Fibroblast of the aortic adventitia (primary cell): ENCODE results near the gene ATXN1. TPM values are rescaled to one million over a fixed set of nuclear protein-coding genes. Genes with fewer than 3 reads are reported as not detected.
A peak's percentile ranks its signal among the peaks of the same experiment; 100 is the strongest.

ENCODE experiments used
- DNase-seq: peaks from one replicate; pipeline ENCODE4 v3.0.0-alpha.2; 2010; ENCODE audit warnings: low read depth
- H3K4me3 ChIP-seq: 2 replicates; pipeline ENCODE4 v1.5.1; 2011; ENCODE audit warnings: low read depth, mild to moderate bottlenecking, control low read depth, low read length, moderate library complexity
- total RNA-seq: library from RNA; depleted of rRNA; stranded (reverse); fragments of >200 nt; gene quantifications from 2 replicates; pipeline ENCODE4 v1.2.3, GENCODE V29; 2012; ENCODE audit warnings: low replicate concordance
- TF ChIP-seq, protein P1 (sequence below): IDR thresholded peaks from 2 replicates; pipeline ENCODE4 v1.5.1; 2011; ENCODE audit warnings: mild to moderate bottlenecking, low read length, control low read depth, inconsistent platforms; ENCODE audit not compliant: insufficient read depth

ATXN1 gene
- total RNA-seq, 1 donor: 39.3 TPM

DNA sequence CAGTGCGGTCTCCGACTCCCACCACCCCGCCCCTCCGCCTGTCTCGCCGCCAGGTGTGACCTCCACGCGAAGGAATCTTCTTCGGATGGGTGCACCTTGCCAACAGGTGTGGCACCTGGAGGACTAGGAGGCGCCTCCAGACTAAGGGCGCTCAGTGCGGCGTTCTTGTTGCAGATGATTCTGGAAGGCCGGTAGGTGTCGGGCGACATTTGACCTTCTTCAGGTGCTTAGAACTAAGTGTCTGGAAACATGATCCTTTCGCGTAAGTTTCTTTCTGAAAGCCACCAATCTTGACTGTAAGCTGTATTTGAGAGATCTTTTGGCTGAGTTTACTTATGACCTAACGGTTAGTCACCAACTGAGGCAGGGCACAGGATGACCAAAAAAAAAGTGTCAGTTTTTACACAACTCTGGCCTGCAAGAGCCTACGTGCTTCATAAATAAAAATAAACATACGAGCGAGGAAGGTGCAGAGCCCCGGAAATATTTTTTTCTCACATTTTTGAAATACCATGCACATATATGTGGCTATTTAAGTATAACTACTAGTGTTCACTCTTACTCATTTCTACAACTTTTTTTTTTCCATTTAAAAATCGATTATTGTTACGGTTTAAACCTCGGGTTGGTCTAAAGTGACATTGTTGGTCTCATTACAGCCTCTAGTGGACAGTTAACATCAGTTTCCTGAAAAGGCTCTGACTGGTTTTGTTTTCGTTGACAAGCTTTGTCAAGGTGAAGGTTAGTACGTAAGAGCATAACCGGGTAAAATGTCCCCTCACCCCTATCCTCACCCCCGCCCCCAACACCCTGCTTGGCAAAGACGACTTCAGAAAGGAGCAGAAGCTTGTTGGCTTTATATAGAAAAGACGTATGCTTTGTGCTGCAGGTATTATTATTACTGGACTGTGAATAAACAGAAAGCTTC, 1.6 kb upstream of the ATXN1 start:
- DNase-seq: peak; percentile 87
- H3K4me3 ChIP-seq: peak overlapping the region; percentile 79
- TF ChIP-seq, protein P1, sequence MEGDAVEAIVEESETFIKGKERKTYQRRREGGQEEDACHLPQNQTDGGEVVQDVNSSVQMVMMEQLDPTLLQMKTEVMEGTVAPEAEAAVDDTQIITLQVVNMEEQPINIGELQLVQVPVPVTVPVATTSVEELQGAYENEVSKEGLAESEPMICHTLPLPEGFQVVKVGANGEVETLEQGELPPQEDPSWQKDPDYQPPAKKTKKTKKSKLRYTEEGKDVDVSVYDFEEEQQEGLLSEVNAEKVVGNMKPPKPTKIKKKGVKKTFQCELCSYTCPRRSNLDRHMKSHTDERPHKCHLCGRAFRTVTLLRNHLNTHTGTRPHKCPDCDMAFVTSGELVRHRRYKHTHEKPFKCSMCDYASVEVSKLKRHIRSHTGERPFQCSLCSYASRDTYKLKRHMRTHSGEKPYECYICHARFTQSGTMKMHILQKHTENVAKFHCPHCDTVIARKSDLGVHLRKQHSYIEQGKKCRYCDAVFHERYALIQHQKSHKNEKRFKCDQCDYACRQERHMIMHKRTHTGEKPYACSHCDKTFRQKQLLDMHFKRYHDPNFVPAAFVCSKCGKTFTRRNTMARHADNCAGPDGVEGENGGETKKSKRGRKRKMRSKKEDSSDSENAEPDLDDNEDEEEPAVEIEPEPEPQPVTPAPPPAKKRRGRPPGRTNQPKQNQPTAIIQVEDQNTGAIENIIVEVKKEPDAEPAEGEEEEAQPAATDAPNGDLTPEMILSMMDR: peak; percentile 91

DNA sequence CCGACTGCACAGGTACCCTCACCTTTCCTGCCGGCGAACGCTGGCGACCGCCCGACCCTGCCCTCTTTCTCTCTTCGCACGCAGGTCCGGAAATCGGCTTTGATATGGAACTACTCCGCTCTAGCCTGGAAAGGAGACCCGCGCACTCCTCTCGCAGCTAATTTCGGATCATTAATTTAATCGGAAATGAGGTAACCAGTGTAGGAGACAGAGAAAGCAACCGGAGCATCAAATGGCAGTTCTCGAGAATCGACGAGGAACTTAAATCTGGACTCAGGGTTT, 949 bp upstream of the ATXN1 start:
- DNase-seq: no peak
- TF ChIP-seq, protein P1: no peak
- H3K4me3 ChIP-seq: peak overlapping the region; percentile 79

DNA sequence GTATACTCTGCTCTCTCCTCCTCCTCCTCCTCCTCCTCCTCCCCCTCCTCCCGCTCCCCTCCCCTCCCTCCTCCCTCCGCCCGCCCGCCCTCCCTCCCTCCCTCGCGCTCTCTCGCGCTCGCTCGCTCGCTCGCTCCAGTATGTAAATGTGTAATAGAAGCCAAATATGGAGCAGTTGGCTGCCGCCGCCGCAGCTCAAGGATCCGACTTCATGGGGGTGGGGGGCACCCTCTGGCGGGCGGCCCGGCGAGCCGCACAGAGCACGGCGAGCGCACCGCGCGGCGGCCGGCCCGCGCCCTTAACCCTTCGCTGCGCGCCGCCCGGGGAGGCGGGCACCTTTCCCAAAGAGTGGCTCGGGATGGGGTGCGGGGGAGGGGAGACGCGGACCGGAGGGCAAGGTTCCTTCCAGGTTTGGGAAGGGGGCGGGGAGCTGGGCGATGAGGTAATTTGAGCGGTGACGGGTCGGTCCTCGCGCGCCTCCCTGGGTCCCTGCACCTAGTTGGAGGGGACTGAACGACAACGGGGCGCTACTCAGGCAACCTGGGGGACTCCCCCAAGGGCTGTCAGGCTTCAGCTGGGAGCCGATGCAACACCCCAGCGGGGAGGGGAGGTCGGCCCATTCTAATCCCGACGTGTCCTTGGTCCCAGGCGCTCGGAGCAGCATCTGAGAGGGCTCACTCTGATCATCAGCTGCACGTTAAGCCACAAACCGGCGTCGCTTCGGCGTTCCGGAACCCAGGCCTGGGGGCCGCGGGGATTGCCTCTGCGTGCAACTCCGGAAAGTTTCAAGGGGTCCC, 409 bp upstream of the ATXN1 start:
- peak overlapping the region; percentile 92 for H3K4me3 ChIP-seq
- DNase-seq: peak; percentile 89
- TF ChIP-seq, protein P1: peak; percentile 14

DNA sequence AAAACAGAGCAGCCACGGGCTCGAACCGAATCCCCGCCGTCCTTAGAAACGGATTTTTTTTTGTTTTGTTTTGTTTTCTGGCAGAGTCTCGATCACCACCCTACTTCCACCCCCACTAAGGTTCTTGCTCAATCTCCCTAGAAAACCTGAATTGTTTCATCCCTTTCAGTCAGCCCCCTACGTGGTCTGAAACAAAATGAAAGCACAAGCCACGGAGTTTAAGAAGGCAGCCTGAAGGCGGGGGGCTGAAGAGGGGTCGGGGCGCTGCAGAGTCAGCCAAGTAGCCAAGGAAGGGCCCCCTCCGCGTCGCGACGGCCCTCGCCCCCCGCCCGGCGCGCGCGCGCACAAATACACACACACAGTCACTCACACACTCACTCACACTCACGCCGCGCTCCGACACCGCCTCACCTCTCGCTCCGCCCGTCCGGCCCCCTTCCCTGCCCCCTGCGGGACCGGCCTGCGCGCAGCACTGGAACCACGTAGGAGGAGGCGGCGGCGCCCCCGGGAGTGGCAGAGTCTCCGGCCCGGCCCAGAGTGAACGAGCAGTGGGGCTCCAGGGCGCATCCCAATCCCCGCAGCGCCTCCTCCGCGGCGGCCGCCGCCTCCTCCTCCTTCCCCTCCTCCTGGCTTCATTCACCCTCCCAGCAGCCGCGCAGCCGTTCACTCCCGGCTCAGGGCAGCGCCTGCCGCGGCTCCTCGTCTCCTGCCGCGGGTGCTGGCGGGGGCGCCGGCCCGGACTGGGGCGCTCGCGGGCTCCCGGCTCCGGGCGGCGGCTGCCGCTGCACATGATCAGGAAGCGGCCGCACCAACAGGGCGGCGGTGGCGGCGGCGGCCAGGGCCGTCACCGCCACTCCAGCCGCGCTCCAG, 1.4 kb downstream of the ATXN1 start:
- peak; percentile 89 for DNase-seq
- TF ChIP-seq, protein P1: no peak
- peak overlapping the region; percentile 92 for H3K4me3 ChIP-seq

DNA sequence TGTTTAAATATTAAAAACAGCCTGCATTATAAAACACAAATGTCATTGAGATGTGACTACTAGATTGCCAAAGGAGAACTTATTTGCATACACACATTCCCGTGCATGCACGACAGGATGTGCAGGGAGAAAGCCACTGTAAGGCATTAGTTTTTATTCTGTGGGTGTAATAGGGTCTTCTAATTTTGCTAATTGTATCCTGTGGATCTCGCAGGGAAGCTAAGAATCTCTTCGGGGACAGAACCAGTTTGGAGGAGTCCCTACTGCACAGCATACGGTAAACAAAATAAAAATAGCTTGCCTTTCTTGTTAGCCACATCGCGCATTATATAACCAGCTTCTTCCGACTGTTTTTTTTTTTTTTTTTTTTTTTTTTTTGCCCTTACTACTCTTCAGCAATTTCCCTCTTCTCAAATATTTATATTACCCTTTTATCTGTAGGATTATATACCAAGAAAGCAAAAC, 2.0 kb downstream of the ATXN1 start:
- H3K4me3 ChIP-seq: peak overlapping the region; percentile 92
- DNase-seq: no peak
- TF ChIP-seq, protein P1: no peak
